ENCODE results near the gene KCNH2. TPM values are rescaled to one million over a fixed set of nuclear protein-coding genes. Genes with fewer than 3 reads are reported as not detected.

Gene KCNH2
- total RNA-seq, 1 donor from 2014 or later: 3.6 TPM

- H3K4me3 ChIP-seq: no peak overlapping the region
- DNase-seq (no peak), ATAC-seq (no peak)
- intact Hi-C loops (cut with DNase I): no loop called here
- no peak overlapping the region for H3K27ac ChIP-seq
- H3K27me3 ChIP-seq: peaks cover 21% of the 10 kb centered on the region
- TF ChIP-seq CTCF (IDR thresholded peaks at IDR 0.05): no peak
- H3K9me3 ChIP-seq: no peaks in the 10 kb centered on the region
- peaks cover 10% of the 10 kb centered on the region for H3K4me1 ChIP-seq
- no peaks in the 10 kb centered on the region for H3K36me3 ChIP-seq
Measured at GRCh38 chr7:151023232-151023631, 45.1 kb upstream of the KCNH2 start.

GRCh38 chr7:151020231-151020630 is 42.1 kb upstream of the KCNH2 start:
- Histone ChIP-seq H3K36me3 (no peaks in the 10 kb centered on the region), H3K27ac (no peak overlapping the region), H3K27me3 (peaks cover 28% of the 10 kb centered on the region), H3K4me1 (peaks cover 17% of the 10 kb centered on the region), H3K4me3 (no peak overlapping the region), H3K9me3 (no peaks in the 10 kb centered on the region)
- TF ChIP-seq CTCF (IDR thresholded peaks at IDR 0.05): no peak
- intact Hi-C loops (cut with DNase I): no loop called here
- DNase-seq (no peak), ATAC-seq (no peak)

- Histone ChIP-seq H3K27me3 (peaks cover 28% of the 10 kb centered on the region), H3K27ac (no peak overlapping the region), H3K9me3 (no peaks in the 10 kb centered on the region), H3K4me1 (peaks cover 17% of the 10 kb centered on the region), H3K4me3 (peak overlapping the region; percentile 26), H3K36me3 (no peaks in the 10 kb centered on the region)
- no peak for TF ChIP-seq CTCF (IDR thresholded peaks at IDR 0.05)
- intact Hi-C loops (cut with DNase I): no loop called here
- DNase-seq (no peak), ATAC-seq (no peak)
Measured at GRCh38 chr7:151019130-151019447, 41.0 kb upstream of the KCNH2 start.

GRCh38 chr7:151018421-151019129 is 40.5 kb upstream of the KCNH2 start:
- peaks cover 17% of the 10 kb centered on the region for H3K4me1 ChIP-seq
- intact Hi-C loops (cut with DNase I): no loop called here
- H3K27ac ChIP-seq: no peak overlapping the region
- peak overlapping the region; percentile 26 for H3K4me3 ChIP-seq
- no peaks in the 10 kb centered on the region for H3K36me3 ChIP-seq
- peaks cover 30% of the 10 kb centered on the region for H3K27me3 ChIP-seq
- H3K9me3 ChIP-seq: no peaks in the 10 kb centered on the region
- ATAC-seq (peak; percentile 34), DNase-seq (no peak)
- no peak for TF ChIP-seq CTCF (IDR thresholded peaks at IDR 0.05)

GRCh38 chr7:151017953-151018420 is 39.9 kb upstream of the KCNH2 start:
- no peaks in the 10 kb centered on the region for H3K9me3 ChIP-seq
- TF ChIP-seq CTCF (IDR thresholded peaks at IDR 0.05): peak; percentile 91
- peak; percentile 87 for DNase-seq
- peak; percentile 78 for ATAC-seq
- intact Hi-C loops (cut with DNase I): no loop called here
- no peaks in the 10 kb centered on the region for H3K36me3 ChIP-seq
- H3K27ac ChIP-seq: no peak overlapping the region
- H3K27me3 ChIP-seq: peaks cover 33% of the 10 kb centered on the region
- peaks cover 17% of the 10 kb centered on the region for H3K4me1 ChIP-seq
- H3K4me3 ChIP-seq: peak overlapping the region; percentile 21

All from upper lobe of right lung (tissue), 1 donor.